Measurements from ENCODE around the gene TTC33. TPM values are rescaled to one million over a fixed set of nuclear protein-coding genes. Genes with fewer than 3 reads are reported as not detected.

Gene TTC33
- total RNA-seq, 1 donor from 2014 or later: 20.1 TPM

DNA sequence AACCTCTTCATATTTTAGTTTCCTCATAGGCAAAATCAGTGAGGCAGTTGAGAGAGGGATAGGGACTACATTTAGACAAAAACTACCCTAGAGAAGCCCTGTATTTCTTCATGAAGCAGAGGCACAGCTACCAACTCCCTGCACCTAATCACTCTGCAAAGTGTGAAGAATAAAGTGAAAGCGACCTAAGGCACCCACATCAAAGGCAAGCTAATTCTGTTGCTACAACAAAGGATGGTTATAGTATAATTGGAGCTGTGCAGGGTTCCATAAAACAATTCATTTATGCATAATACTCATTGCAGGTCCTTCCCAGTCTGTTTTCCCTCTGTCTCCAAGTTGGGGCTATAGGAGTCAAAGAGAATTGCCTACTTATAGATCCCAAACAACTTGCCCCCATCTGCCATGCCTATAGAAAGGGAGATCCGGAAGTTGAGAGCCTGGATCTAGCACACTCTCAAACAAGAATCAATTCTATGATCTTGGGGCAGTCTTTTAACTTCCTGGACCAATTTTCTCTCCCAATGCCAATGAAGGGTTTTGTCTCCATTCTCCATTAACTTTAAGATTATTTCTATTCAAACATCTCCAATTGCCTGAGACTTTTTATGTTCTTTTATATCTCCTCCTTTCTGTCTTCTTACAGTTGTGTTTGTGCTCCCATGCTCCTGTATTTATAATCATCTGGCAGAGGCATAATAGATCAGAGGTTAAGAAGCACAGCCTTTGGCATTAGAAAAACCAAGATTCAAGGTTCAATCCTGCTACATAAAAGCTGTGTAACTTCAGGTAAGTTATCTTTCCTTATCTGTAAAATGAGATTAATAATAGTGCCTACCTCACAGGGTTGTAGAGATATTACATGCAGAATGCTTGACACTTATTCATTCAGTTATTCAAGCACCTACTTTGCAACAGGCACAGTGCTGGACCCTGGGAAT lies 132.0 kb downstream of the TTC33 start:
- no peak for DNase-seq (ENCODE audit: low spot score in 2 of 2, unreplicated experiment in 2 of 2)
- H3K4me3 Mint-ChIP-seq: no peak overlapping the region
- H3K36me3 Mint-ChIP-seq: no peaks in the 10 kb centered on the region
- H3K27ac Mint-ChIP-seq: no peak overlapping the region
- H3K9me3 Mint-ChIP-seq: peaks cover 5% of the 10 kb centered on the region
- H3K27me3 Mint-ChIP-seq (ENCODE audit: low read depth): no peaks in the 10 kb centered on the region
- peaks cover 17% of the 10 kb centered on the region for H3K4me1 Mint-ChIP-seq
- TF ChIP-seq, protein P1, sequence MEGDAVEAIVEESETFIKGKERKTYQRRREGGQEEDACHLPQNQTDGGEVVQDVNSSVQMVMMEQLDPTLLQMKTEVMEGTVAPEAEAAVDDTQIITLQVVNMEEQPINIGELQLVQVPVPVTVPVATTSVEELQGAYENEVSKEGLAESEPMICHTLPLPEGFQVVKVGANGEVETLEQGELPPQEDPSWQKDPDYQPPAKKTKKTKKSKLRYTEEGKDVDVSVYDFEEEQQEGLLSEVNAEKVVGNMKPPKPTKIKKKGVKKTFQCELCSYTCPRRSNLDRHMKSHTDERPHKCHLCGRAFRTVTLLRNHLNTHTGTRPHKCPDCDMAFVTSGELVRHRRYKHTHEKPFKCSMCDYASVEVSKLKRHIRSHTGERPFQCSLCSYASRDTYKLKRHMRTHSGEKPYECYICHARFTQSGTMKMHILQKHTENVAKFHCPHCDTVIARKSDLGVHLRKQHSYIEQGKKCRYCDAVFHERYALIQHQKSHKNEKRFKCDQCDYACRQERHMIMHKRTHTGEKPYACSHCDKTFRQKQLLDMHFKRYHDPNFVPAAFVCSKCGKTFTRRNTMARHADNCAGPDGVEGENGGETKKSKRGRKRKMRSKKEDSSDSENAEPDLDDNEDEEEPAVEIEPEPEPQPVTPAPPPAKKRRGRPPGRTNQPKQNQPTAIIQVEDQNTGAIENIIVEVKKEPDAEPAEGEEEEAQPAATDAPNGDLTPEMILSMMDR (IDR thresholded peaks at IDR 0.05; ENCODE audit: unreplicated experiment): no peak

DNA sequence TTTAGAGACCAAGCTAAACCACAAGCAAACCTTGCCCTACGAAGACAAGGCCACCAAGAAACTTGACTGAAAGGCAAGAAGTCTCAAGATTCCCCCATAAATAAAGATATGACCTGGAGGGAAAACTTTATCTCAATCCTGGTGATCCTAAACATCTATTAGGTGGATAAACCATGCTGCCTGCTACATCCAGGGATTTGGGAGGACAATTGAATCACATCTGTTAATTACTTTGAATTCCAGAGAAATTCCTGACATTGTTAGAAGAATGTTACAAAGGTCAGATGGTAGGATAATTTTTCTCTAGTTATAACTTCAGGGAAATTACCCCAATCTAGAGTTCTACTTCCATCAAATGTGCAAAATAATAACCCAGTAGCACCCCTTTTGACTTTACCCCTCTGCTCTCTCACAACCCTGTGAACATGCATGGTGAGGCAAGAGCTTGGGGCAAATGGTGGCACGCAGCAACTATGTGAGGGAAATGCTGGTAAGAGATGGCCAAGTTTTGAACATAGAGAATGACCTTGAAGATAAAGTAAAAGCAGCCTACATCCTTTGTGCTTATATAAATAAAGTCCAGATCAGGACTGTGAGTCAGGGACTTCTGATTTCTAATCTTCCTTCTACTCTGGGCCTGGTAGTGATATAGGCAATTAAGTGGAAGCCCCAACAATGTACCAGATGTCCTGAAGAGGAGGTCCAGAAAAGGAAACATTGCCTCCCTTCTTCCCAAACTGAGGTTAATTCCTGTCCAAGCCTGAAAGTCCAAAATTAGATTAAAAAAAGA lies 133.1 kb downstream of the TTC33 start:
- H3K4me3 Mint-ChIP-seq: no peak overlapping the region
- peaks cover 17% of the 10 kb centered on the region for H3K4me1 Mint-ChIP-seq
- H3K27ac Mint-ChIP-seq: no peak overlapping the region
- peaks cover 4% of the 10 kb centered on the region for H3K9me3 Mint-ChIP-seq
- no peaks in the 10 kb centered on the region for H3K27me3 Mint-ChIP-seq (ENCODE audit: low read depth)
- no peak for DNase-seq (ENCODE audit: low spot score in 2 of 2, unreplicated experiment in 2 of 2)
- TF ChIP-seq, protein P1 (IDR thresholded peaks at IDR 0.05; ENCODE audit: unreplicated experiment): no peak
- H3K36me3 Mint-ChIP-seq: no peaks in the 10 kb centered on the region

- peaks cover 23% of the 10 kb centered on the region for H3K4me1 Mint-ChIP-seq
- no peak overlapping the region for H3K27ac Mint-ChIP-seq
- no peaks in the 10 kb centered on the region for H3K36me3 Mint-ChIP-seq
- no peak overlapping the region for H3K4me3 Mint-ChIP-seq
- H3K27me3 Mint-ChIP-seq (ENCODE audit: low read depth): no peaks in the 10 kb centered on the region
- peaks cover 3% of the 10 kb centered on the region for H3K9me3 Mint-ChIP-seq
- TF ChIP-seq, protein P1 (IDR thresholded peaks at IDR 0.05; ENCODE audit: unreplicated experiment): no peak
- no peak for DNase-seq (ENCODE audit: low spot score in 2 of 2, unreplicated experiment in 2 of 2)
Measured at GRCh38 chr5:40619421-40619820, 136.3 kb downstream of the TTC33 start.

DNA sequence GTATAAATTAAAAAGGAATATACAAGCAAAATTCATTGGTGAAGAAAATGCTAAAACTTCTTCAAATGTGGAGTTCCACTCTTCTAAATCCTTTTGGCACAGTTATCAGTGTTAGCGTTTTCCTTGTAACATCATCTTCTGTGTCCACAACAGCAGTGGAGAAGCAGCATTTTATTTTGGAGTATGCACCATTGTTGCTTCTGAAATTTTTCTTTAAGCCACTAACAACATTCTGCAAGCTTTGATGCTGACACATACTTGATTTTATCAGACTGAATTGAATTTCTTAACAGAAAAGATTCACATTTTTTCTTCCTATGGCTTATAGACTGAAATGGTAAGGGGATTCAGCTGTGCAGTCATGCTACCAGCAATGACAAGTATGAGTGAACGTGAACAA lies 136.8 kb downstream of the TTC33 start:
- no peak overlapping the region for H3K4me3 Mint-ChIP-seq
- H3K27me3 Mint-ChIP-seq (ENCODE audit: low read depth): no peaks in the 10 kb centered on the region
- H3K36me3 Mint-ChIP-seq: no peaks in the 10 kb centered on the region
- TF ChIP-seq, protein P1 (IDR thresholded peaks at IDR 0.05; ENCODE audit: unreplicated experiment): no peak
- H3K4me1 Mint-ChIP-seq: peaks cover 23% of the 10 kb centered on the region
- DNase-seq (ENCODE audit: low spot score in 2 of 2, unreplicated experiment in 2 of 2): no peak
- H3K9me3 Mint-ChIP-seq: no peaks in the 10 kb centered on the region
- no peak overlapping the region for H3K27ac Mint-ChIP-seq

GRCh38 chr5:40616781-40617180 lies 139.0 kb downstream of the TTC33 start:
- Mint-ChIP-seq H3K9me3 (no peaks in the 10 kb centered on the region), H3K27ac (no peak overlapping the region), H3K36me3 (no peaks in the 10 kb centered on the region), H3K4me3 (no peak overlapping the region), H3K27me3 (ENCODE audit: low read depth) (no peaks in the 10 kb centered on the region), H3K4me1 (peaks cover 13% of the 10 kb centered on the region)
- no peak for DNase-seq (ENCODE audit: low spot score in 2 of 2, unreplicated experiment in 2 of 2)
- TF ChIP-seq, protein P1 (IDR thresholded peaks at IDR 0.05; ENCODE audit: unreplicated experiment): no peak
